AG09319 (cell line): ENCODE results near the gene CHAT.

Source experiments
- DNase-seq: peaks from one replicate; pipeline ENCODE4 v3.0.0-alpha.2; 2010; ENCODE audit warnings: low read depth; ENCODE audit errors: extremely low read depth
- TF ChIP-seq, protein P1 (sequence below): IDR thresholded peaks from 2 replicates; pipeline ENCODE4 v1.5.1; 2011; ENCODE audit warnings: low read depth, mild to moderate bottlenecking, inconsistent platforms, low read length, moderate library complexity

The CHAT gene

DNA sequence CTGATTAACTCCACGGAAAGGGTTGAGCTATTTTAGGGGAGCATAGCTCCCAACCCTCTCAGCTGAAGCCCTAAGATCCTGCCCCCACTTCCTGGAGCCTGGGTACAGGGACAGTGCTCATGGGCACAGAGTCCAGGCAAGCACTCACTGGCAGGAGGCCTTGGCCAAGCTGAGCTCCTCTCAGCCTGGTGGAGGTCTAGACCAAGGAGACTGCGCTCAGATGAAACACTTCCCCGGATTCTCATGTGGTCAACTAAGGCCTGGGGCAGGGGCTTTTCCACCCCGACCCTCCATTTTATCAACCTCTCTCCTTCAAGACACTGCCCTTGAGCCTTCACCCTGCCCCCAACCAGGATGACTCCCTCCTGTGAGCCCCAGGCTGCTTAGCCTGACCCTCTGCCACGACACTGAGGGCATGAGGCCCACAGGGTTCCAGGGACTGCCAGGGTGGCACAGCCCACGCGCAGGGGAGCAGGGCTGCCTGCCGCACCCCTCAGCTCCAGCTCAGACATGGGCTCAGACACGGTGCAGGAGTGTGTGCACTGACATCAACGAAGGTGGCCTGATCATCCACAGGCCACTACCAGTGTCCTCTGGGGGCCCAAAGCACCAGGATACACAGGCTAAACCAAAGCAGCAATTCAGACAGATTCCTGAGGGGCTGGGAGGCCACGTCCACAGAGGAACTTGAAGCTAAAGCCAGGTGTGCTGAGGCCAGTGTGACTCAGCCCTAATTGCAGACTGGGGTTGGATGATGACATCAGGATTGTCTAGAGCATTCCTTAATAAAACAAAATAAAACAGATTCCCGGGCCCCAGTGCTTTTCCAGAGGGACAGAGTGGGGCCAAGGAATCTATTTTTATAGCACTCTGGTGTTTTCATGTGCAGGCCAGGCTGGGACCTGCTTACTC, 18.8 kb downstream of the CHAT start:
- TF ChIP-seq, protein P1, sequence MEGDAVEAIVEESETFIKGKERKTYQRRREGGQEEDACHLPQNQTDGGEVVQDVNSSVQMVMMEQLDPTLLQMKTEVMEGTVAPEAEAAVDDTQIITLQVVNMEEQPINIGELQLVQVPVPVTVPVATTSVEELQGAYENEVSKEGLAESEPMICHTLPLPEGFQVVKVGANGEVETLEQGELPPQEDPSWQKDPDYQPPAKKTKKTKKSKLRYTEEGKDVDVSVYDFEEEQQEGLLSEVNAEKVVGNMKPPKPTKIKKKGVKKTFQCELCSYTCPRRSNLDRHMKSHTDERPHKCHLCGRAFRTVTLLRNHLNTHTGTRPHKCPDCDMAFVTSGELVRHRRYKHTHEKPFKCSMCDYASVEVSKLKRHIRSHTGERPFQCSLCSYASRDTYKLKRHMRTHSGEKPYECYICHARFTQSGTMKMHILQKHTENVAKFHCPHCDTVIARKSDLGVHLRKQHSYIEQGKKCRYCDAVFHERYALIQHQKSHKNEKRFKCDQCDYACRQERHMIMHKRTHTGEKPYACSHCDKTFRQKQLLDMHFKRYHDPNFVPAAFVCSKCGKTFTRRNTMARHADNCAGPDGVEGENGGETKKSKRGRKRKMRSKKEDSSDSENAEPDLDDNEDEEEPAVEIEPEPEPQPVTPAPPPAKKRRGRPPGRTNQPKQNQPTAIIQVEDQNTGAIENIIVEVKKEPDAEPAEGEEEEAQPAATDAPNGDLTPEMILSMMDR: no peak
- DNase-seq: no peak

DNA sequence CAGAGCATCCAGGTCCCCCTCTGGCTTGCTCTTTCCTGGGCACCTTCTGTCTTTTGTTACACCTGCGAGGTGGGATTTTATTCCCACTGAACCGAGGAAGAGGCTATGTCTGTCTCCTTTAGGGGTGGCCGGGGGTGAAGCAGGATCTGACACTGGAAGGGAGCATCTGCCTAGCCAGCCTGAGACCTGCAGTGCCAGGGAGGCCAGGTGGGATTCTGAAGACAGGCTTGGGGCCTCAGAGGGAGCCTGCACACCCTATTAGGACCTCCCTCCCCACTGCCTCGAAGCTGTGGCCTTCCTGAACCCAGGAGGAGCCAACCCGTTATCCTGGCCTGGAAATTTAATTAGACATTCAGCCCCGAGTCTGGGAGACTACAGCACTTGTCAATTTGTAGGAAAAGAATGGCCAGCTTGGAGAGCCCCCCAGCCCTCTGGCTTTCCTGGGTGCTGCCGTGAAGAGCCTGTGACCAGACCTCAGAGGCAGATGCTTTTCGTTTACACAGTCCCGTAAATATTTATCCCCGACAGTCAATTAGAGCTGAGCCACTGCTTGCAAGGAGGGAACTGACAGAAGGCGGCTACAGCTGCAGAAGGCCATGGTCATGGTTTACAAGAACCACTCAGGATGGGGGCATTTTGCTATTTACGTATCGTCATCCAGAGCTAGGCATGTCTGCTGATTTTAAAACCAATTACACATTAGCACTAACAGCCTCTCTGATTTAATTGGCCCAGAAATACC, 19.7 kb downstream of the CHAT start:
- TF ChIP-seq, protein P1: no peak
- no peak for DNase-seq

- TF ChIP-seq, protein P1: no peak
- DNase-seq: no peak
Measured at GRCh38 chr10:49634069-49634660, 20.3 kb downstream of the CHAT start.

GRCh38 chr10:49642311-49642710, 28.5 kb downstream of the CHAT start:
- no peak for DNase-seq

GRCh38 chr10:49643241-49644034, 29.6 kb downstream of the CHAT start:
- TF ChIP-seq, protein P1: no peak
- no peak for DNase-seq

More at GRCh38 chr10:49642311-49642710, 28.5 kb downstream of the CHAT start:
- TF ChIP-seq, protein P1: no peak

- TF ChIP-seq, protein P1: no peak
Measured at GRCh38 chr10:49644035-49644646, 30.3 kb downstream of the CHAT start.

More at GRCh38 chr10:49644035-49644646, 30.3 kb downstream of the CHAT start:
- no peak for DNase-seq
